HG02840 (cell line): Measurements from ENCODE around the gene MPZL1.

Experiments
- ATAC-seq: cut with Tn5 transposase; IDR thresholded peaks from one replicate; pipeline ENCODE4 v1.9.1; 2021; ENCODE audit warnings: mild to moderate bottlenecking, moderate library complexity, moderate number of reproducible peaks; ENCODE audit not compliant: unreplicated experiment, low FRiP score

MPZL1 gene

GRCh38 chr1:167836197-167836596, 114.4 kb downstream of the MPZL1 start:
- ATAC-seq = no peak

- ATAC-seq = no peak
These were observed 115.5 kb downstream of the MPZL1 start for GRCh38 chr1:167837326-167837725.

- ATAC-seq = no peak
These were observed 117.2 kb downstream of the MPZL1 start for GRCh38 chr1:167839009-167839408.
